ENCODE measurements around the gene CEP76. TPM values are rescaled to one million over a fixed set of nuclear protein-coding genes. Genes with fewer than 3 reads are reported as not detected.

Gene CEP76
- total RNA-seq, 2 donors from 2014 or later = 6.2 to 10.2 TPM

- no peak for TF ChIP-seq POLR2A (IDR thresholded peaks at IDR 0.05)
- TF ChIP-seq CTCF (IDR thresholded peaks at IDR 0.05) = no peak
- H3K9me3 ChIP-seq = no peaks in the 10 kb centered on the region
Observed at GRCh38 chr18:12668041-12668440, 34.5 kb downstream of the CEP76 start.

GRCh38 chr18:12659904-12660605 is 42.5 kb downstream of the CEP76 start:
- DNase-seq (peak; percentile 58 to 72 (median 68)), ATAC-seq (peak; percentile 58)
- Histone ChIP-seq H3K4me3 (no peak overlapping the region), H3K9me3 (no peaks in the 10 kb centered on the region), H3K27ac (peak overlapping the region in 2 of 4 donors; percentile 26 to 54), H3K36me3 (replicated peaks in 1 of 2; ENCODE audit: insufficient read depth in 1 of 2, low read depth in 2 of 2) (no peaks in the 10 kb centered on the region), H3K4me1 (peaks cover 7% of the 10 kb centered on the region), H3K27me3 (no peaks in the 10 kb centered on the region)
- intact Hi-C loops (cut with DNase I) = loop anchor here (5.0 kb wide), 2 partner anchors 118 to 263 kb away; no protein-coding TSS in a partner anchor
- TF ChIP-seq CTCF (IDR thresholded peaks at IDR 0.05) (peak; percentile 67 to 96 (median 93)), POLR2A (IDR thresholded peaks at IDR 0.05) (no peak)
- WGBS, 2 donors = 58 to 71% methylated on average over 9 of the region's 9 CpGs

More at GRCh38 chr18:12668041-12668440, 34.5 kb downstream of the CEP76 start:
- Histone ChIP-seq H3K36me3 (replicated peaks in 1 of 2; ENCODE audit: insufficient read depth in 1 of 2, low read depth in 2 of 2) (no peaks in the 10 kb centered on the region), H3K4me1 (no peaks in the 10 kb centered on the region), H3K27ac (no peak overlapping the region), H3K27me3 (no peaks in the 10 kb centered on the region), H3K4me3 (no peak overlapping the region)
- WGBS, 2 donors = 83 to 94% methylated on average over 4 to 5 of the region's 5 CpGs
- ATAC-seq (no peak), DNase-seq (no peak)
- intact Hi-C loops (cut with DNase I) = no loop called here

GRCh38 chr18:12658426-12659138 is 43.9 kb downstream of the CEP76 start:
- H3K9me3 ChIP-seq = no peaks in the 10 kb centered on the region
- TF ChIP-seq POLR2A (IDR thresholded peaks at IDR 0.05) (peak in 1 of 3 donors; percentile 5), CTCF (IDR thresholded peaks at IDR 0.05) (no peak)
- H3K27me3 ChIP-seq = no peaks in the 10 kb centered on the region
- peak overlapping the region; percentile 51 to 78 for H3K4me3 ChIP-seq
- DNase-seq (peak; percentile 35 to 43 (median 36)), ATAC-seq (peak; percentile 12)
- H3K36me3 ChIP-seq (replicated peaks in 1 of 2; ENCODE audit: insufficient read depth in 1 of 2, low read depth in 2 of 2) = no peaks in the 10 kb centered on the region
- intact Hi-C loops (cut with DNase I) = loop anchor here (5.0 kb wide), 1 partner anchor 116 kb away; no protein-coding TSS in a partner anchor
- 11 to 37% methylated on average over 21 to 40 of the region's 42 CpGs for WGBS, 2 donors
- peak overlapping the region; percentile 71 to 89 (median 86) for H3K27ac ChIP-seq
- H3K4me1 ChIP-seq = peaks cover 7% of the 10 kb centered on the region

GRCh38 chr18:12657684-12658425 is 44.7 kb downstream of the CEP76 start, which contains the start of gene SPIRE1:
Gene SPIRE1 (minus strand): TSS chr18:12658107. CDS start chr18:12657866, 241 bp downstream.
- peak within 1 kb of the TSS; percentile 72 to 78 for H3K4me3 ChIP-seq
- TF ChIP-seq POLR2A (IDR thresholded peaks at IDR 0.05) = peak; percentile 57 to 65 (median 57)
- TF ChIP-seq CTCF (IDR thresholded peaks at IDR 0.05) = no peak
- H3K4me1 ChIP-seq = peaks cover 11% of the 10 kb centered on the region
- H3K27me3 ChIP-seq = no peaks in the 10 kb centered on the region
- H3K9me3 ChIP-seq = no peaks in the 10 kb centered on the region
- intact Hi-C loops (cut with DNase I) = loop anchor here (5.0 kb wide), 1 partner anchor 116 kb away; no protein-coding TSS in a partner anchor
- H3K27ac ChIP-seq = peak within 1 kb of the TSS; percentile 71 to 89 (median 86)
- DNase-seq (peak; percentile 67 to 81 (median 80)), ATAC-seq (peak; percentile 82)
- H3K36me3 ChIP-seq (replicated peaks in 1 of 2; ENCODE audit: insufficient read depth in 1 of 2, low read depth in 2 of 2) = no peaks in the 10 kb centered on the region
- WGBS, 2 donors = 0 to 2% methylated on average over 10 to 51 of the region's 112 CpGs
